GM18498 (cell line): ENCODE measurements around the gene COL6A3.
"Not testable (repeated sequence)": the region's sequence is repeated elsewhere in the genome, so short reads cannot be mapped to it uniquely, and the experiment has no call there.

ENCODE experiments used
- ATAC-seq: cut with Tn5 transposase; IDR thresholded peaks from one replicate; pipeline ENCODE4 v1.9.1; 2021; ENCODE audit warnings: mild to moderate bottlenecking, moderate library complexity; ENCODE audit not compliant: unreplicated experiment

COL6A3 gene

GRCh38 chr2:237384672-237385020, 29.3 kb downstream of the COL6A3 start:
- ATAC-seq, result no peak

DNA sequence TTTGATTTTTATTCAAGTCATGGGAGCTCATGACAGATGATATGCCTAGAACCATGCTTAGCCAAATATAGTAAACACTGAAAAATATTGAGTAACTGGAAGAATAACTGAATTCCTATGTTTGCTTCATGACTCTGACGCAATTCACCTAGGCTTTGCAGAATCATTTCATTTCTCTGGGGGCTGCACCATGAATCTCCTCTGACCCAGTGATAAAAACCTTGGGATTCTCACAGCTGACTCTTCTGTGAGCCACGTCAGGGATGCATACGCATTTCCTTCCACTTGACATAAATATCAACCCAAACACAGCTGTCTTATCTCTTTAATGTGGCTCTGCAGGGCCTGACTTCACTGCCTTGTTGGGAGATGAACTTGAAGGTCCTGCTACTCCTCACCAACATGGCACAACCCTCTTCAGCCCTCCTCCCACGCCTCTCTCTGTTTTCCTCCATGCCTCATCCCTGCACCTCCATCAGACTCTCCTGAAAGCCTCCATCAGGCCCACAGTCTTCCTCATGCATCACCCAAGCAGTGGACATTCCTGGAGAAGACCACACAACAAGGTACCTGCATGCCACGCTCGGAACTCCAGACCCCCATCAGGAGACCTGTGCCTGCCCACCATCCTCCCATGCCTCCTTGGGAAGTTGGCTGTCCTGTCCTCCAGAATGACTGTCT, 29.8 kb downstream of the COL6A3 start:
- ATAC-seq, result no peak

GRCh38 chr2:237380768-237381167, 33.2 kb downstream of the COL6A3 start:
- no peak for ATAC-seq

- no peak for ATAC-seq
Observed at GRCh38 chr2:237379636-237380035, 34.3 kb downstream of the COL6A3 start.

GRCh38 chr2:237378650-237379049, 35.3 kb downstream of the COL6A3 start:
- ATAC-seq, result no peak

- no peak for ATAC-seq
Observed at GRCh38 chr2:237374284-237375060, 39.5 kb downstream of the COL6A3 start.

GRCh38 chr2:237371856-237372255, 42.1 kb downstream of the COL6A3 start:
- no peak for ATAC-seq

DNA sequence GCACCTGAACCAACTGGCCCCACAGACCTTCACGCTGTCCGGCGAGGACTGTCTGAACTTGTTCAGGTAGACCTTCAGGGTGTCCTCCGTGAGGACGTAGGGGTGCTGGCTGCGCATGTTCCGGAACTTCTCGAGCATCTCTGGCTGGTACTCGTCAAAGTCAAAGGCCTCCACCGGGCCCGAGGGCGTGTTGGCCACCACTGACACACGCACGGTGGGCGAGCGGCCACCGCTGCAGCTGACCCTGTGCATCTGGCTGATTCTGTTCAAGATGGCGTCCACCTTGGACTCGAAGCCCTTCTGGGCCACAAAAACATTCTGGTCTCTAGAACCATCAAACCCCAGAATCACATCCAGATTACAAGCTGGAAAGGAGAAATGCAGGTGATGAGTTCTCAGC, 48.3 kb downstream of the COL6A3 start:
- ATAC-seq, result no peak

GRCh38 chr2:237364655-237365054, 49.3 kb downstream of the COL6A3 start:
- ATAC-seq, result no peak

- no peak for ATAC-seq
Observed at GRCh38 chr2:237361194-237362004, 52.6 kb downstream of the COL6A3 start.

DNA sequence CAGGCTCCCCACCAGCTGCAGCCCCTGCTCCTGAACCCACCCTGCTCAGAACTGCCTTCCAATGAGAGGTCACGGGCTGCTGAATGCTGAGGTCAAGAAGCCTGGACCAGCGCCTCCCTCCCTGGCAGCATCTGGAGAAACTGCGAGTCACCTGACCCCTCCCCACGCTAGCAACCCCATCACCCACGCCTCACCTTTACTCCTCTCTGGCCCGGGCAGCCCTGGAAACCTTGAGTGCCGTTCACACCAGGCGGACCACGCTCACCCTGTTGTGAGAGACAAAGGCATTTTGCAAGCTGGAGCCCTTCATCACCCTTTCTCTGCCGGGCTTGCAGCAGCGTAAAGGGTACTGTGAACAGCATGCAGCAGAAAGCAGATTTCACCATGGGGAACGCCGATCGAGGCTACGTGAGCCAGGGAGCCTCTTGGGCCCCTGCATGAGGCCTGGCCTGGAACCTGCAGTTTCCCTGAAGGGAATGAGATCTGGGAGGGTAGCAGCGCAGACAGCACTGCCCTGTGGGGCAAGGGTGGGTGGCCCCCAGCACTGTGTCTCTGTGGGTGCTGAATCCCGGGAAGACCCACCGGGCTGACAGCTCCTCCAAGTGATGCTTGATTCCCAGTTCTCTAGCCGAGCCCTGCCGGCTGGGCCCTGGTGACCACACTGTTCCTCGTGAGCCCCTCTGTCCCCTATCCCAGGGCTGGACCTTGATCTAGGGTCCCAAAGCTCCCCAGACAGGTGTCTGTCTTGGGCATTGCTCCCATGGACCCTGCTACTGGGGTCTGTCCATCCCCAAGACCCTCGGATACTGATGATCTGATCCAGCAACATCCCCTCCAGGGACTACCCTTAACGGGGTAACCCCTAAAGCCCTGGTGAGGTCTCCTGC, 53.8 kb downstream of the COL6A3 start:
- ATAC-seq, result no peak

DNA sequence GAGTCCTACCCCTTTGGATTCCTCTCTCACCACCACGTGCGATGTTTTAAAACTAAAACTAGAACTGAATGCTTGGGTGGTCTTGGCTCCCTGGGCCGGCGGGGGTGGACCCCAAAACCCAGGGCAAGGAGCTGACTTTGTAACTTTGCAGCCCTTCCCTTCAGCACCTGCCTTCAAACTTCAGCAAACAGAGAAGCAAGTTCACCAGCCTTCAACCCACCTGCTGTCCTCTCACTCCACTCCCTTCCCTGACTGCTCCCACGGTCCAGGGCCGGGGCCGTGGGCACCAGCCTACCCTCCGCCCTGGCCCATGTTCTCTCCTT, 54.5 kb downstream of the COL6A3 start:
- no peak for ATAC-seq

DNA sequence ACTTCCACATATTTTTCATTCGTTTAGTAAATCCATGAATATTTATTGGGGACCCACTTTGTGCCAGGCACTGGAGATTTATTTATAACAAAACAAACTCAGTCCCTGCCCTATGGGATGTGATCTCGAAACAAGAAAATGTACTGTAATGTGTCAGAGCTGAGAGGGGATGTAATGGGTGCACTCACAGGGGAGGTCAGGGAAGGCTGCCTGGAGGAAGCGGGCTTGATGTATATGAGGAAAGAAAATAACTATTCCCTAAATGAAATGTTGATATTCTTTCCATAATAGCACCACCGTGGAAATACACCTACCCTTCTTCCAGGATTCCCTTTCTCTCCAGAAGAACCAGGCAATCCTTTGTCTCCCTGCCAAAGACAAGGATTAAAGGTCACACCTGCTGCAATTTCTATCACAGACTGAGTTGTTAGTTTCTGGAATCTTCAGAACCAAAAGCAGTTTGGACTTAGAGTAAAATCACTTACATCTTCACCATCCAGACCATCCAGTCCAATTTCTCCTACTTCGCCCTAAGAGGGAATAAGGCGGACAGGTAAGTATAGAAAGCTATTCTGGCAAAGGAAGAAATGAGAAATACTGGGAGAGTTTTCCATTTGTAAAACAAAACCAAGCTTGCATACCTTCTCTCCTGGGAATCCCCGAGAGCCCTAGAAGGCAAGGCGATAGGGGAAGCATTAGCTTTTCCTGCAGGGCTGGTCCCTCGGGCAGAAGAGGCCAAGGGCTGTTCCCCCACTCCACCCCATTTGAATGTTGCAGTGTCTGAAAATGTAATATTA, 55.0 kb downstream of the COL6A3 start:
- no peak for ATAC-seq

DNA sequence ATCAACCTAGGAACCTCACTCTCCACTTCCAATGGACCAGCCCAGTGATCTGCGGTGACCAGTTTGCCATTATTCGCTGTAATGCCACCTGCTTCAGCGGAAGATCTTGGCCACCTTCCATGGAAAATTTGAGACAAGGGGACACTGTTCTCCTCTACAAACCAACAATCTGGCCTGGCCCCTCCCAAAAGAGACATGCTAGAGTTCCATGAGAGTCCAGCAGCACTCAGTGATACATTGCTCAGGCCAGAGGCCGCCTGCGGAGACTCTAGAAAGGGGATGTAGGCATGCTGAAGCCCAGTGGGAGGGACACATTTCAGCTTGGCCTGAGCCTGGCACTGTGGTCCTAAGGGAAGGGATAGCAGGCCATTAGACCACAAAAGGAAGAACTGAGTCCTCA, 58.3 kb downstream of the COL6A3 start:
- ATAC-seq, result no peak

DNA sequence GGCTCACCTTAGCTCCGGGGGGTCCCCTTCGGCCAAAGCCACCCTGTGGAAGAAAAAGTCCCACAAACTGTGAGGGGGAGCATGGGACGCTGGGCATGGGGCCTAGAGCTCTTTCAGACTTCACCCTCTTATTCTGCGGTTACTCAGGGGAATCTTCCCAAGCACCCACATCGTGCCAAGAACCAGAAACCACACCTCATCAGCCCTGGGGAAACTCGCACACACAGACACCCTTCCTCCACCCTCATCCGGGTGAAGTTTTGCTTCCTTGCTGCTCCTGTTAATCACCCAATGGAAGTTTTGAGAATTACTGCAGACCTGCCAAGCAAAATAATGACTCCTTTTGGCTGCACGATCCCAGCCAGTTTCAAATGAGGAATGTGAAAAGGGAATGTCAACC, 59.1 kb downstream of the COL6A3 start:
- no peak for ATAC-seq

GRCh38 chr2:237354172-237354571, 59.8 kb downstream of the COL6A3 start:
- not testable (repeated sequence) for ATAC-seq

DNA sequence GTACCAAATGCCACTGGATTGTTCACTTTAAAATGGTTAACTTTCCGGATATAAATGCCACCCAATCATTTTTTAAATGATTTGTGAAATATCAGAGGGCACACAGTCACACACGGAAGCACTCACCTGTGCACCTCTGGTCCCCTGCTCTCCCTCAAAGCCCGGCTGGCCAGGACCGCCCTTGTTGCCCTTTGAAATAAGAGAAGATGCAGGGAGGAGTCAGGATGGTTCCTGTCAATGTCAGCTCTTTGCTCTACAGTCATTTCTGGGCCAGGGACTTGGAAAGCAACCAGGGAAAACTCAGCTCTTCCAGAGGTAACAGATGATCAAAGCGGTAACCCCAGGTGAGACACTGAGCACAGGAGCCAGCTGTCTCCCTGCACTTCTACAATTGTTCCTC, 60.7 kb downstream of the COL6A3 start:
- no peak for ATAC-seq

DNA sequence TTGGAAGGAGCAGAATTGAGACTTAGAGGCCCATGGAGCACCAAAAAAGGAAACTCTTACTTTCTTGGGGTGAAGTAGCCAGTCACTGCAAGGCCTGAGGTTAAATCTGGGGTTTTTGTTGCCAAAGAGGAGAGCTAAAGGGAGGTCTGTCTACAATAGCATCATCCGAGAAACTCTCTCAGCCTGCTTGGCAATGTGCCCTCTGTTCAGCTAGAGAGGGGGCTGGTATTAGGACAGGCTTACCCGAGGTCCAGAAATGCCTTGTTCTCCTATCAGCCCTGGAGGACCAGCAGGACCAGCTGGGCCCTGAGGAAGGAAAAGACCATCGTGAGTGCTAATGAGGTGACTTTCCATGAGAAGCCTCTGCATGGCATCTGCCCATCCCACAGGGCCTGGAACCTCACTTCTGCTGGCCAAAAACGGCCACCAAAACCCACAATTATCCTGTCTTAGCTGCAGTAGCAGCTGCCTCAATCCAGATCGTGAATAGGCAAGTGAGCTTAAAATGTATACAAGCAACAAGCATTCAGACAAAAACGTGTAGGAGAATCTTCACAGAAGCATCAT, 61.6 kb downstream of the COL6A3 start:
- ATAC-seq, result no peak

DNA sequence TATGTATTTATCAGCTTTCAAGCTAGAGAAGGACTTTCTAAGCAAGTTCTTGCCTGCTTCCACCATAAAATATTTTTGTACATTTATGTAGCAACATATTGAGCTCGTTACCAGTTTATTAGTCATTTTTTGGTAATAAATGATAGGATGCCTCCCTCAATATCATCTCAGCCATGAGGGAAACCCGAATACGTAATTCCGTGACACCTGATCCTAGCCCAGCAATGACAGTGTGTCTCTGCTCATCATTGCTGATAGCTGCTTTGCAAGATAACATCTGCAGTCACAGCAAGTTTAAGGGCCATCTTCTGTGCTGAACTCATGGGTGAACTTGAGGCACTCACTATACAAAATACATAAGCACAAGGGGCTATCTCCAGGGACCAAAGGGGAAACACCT, 62.2 kb downstream of the COL6A3 start:
- no peak for ATAC-seq

- no peak for ATAC-seq
Observed at GRCh38 chr2:237351046-237351445, 62.9 kb downstream of the COL6A3 start.
